SH-SY5Y (cell line): ENCODE measurements around the gene KIAA0232.

Experiments used
- GATA2 ChIP-seq: IDR thresholded peaks from 2 replicates; pipeline ENCODE4 v1.6.1; 2011; ENCODE audit warnings: mild to moderate bottlenecking, low read depth, low read length
- GATA3 ChIP-seq: IDR thresholded peaks from 2 replicates; pipeline ENCODE4 v1.6.1; 2011; ENCODE audit warnings: low read depth, mild to moderate bottlenecking, low read length, moderate library complexity

- TF ChIP-seq GATA2 (no peak), GATA3 (no peak)
Measured at GRCh38 chr4:6851962-6852361, 69.4 kb downstream of the KIAA0232 start.
